Central memory CD4-positive, alpha-beta T cell (primary cell): ENCODE measurements around the gene LSM3.

ENCODE experiments used
- DNase-seq: peaks from one replicate; pipeline ENCODE4 v3.0.0; 2022

The LSM3 gene

DNA sequence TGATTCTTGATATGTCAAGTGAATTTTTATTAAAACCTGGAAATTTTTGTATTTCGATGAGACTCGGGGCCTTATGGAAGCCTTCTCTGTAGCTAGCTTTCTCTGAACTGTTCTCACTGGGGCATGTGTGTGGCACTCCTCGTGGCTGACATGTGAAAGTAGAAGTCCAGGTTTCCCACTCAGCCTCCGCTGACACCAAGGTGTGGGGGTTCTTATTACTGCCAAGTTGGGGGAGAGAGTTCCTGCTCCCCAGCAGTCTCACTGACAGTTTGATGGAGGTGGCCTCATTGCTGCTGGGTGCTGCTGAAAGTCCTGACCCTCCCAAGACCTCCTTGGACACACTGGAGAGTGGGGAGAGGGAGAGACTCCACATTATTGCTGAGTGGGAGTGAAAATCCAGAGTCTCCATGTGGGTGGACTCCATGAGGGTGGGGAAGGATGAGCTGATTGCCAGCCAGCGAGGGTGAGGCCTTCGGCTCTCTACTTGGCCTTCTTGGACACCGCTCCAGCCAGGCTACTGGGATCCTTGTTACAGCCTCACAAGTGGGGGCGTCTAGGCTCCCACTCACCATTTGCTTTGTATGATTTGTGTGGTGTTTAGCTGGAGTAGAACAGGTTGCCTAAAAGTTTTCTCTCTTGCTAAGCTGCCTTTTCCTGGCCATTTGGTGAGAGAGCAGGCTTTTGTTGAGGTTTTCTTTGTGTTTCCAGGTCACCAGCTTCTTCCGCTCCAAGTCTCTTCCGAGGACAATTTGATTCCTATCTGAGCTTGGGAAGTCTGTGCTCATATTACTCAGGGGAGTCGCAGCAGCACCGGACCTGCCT lies 64.1 kb downstream of the LSM3 start:
- DNase-seq, result no peak

DNA sequence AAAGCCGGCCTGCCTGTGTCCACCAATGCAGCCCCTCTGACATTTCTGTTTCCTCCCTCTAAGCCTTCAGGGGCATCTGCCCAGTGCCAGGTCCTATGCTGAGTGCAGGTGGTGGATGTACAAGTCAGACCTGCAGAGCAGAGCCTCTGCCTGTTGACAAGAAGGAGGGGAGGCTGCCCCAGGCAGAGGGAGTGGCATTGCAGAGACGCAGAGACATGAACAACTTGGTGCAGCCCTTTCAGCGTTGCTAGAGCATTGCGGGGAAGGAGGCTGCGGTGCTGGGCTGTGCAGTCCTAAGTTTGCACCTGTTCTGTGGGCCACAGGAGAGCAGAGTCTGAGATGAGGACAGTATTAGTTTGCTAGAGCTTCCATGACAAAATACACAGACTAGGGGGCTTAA lies 65.2 kb downstream of the LSM3 start:
- DNase-seq, result no peak

DNA sequence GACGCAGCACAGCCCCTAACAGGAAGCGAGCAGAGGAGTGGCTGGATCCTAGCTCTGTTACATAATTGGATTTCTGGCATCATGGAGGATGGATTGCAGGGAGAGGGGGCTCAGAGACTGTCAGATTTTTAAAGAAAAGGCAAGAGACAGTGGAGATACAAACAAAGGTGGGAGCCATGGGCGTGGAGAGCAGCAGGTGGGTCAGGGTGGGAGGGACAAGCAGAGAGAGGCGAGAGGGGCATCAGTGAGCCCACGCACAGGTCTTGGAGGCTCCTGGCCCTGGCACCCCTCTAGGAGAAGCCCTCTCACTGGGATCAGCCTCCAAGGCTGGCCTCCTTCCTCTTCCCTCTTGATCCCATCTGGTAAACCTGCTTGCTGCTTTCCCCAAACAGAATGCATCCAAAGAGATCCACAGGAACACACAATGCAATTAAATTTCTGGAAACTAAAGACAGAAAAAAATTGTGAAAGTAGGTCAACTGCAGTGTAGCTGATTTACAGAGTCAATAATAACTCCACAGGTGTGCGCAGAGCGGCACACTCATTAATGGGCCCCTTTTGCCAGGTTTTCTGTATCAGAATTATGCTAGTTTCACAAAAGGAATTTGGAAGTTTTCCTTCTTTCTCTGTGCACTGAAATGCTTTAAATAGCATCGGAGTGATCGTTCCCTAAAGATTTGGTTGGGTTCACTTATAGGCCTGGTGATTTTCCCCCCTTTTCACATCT lies 66.1 kb downstream of the LSM3 start:
- no peak for DNase-seq

DNA sequence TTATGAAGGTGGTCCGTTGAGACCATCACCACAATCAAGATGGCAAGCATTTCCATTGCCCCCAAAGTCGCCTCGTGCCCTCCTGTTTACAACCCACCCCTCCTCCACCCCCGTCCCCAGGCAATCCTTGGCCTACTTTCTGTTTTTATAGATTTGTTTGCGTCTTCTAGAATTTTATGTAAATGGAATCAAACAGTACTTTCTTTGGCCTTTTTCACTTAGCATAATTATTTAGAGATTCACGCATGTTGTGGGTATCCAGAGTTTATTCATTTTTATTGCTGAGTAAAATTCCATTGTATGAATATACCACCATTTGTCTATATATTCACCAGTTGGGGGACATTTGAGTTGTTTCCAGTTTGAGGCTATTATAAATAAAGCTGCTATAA lies 66.6 kb downstream of the LSM3 start:
- no peak for DNase-seq

DNA sequence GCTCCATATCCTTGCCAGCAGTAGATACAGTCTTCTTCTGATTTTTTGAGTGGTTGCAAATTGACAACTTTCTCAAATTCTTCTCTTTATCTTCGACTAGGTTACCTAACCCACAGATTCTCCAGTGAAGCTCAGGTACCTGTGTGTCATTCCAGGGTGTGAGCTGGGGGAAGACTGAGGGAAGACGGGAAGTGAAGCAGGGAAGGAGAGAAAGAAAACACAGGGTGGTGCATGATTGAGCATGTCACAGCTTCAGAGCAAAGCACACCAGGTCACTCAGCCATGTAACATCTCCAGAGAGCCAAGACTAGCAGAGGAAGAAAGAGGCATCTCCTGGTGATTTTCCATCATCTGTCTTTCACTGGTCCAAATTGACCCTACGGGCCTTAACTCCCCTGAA lies 67.2 kb downstream of the LSM3 start:
- no peak for DNase-seq

DNA sequence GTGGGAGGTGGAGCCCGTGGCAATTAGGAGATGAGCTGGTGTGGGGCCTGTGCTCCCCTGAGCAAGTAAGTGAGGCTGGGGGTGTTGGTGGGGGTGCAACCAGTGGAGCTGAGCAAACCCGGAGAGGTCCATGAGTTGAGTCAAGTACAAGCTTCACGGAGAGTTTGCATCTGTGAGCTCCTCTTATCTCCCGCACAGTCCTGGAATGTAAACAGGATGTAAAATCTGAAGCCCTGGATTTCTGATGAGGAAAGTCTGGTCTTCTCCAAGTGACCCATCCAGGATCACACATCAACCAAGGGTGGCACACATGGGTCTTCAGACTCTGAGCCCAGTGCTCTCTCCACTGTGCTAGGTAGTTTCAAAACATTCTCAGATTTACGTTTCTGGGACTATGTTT lies 67.8 kb downstream of the LSM3 start:
- DNase-seq, result no peak

DNA sequence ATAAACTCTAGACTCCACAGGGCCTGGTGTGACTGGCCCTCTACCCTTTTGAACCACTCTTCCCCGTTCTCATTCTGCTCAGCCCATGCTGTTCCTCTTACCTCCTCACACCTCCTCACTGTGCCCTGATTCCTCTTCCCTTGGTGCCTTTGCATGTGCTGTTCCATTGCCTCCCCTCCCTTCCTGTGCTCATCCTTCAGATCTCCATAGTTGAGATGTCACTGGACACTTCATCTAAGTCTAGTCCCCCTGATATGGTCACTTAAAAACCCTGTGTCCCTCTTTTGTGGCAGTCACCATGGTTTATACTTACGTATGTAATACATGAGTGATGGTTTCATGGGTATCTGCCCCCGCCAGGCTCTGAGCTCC lies 69.8 kb downstream of the LSM3 start:
- DNase-seq, result no peak

DNA sequence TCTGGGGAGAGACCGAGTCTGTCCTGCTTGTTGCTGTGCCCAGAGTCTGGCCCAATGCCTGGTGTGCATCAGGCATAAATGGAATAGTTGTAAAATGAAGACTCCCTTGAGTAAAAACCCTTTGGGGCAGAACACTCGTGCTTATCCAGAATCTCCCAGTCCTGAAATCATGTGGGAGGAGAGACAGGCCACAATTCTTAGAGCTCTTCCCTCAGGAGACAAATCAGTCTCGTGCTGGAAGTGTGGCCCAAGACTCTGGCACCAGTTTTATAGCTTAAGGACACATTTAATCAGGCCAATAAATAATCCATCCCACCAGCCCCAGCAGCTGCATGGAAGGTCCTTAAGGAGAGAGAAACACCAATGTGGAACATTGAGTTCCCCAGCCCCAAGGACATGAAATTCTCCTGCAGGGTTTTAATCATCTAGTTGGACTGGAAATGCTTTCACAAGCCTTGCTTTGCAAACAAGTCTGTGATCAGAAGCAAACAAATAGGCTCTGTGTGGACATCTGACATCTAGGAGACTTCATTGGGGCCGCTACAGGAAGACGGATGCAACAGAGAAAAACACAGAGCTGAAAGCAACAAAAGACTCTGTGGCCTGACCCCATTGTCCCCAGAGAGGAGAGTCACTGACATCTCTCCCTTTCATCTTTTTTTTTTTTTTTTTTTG lies 70.4 kb downstream of the LSM3 start:
- no peak for DNase-seq
